ENCODE measurements around the gene PFDN5. TPM values are rescaled to one million over a fixed set of nuclear protein-coding genes. Genes with fewer than 3 reads are reported as not detected.

The PFDN5 gene
- total and polyA plus RNA-seq, 4 donors = 118 to 245 (median 206) TPM

DNA sequence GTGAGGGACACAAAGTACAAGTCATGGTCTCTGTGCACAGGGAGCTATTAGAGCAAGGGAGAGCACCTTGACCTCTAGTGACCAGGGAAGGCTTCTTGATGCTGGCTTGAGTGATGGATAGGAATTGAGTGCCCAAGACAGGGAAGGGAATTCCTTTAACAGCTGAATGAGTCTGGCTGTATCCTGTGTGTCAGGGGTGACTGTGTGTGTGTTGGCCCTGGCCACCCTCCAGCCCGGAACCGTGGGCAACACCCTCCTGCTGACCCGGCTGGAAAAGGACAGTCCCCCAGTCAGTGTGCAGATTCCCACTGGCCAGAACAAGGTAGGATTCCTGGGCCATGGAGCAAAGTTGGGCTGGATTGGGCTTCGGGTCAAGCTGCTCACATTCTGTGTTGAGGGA, 5.5 kb upstream of the PFDN5 start (continued):
- TF ChIP-seq, protein P1, sequence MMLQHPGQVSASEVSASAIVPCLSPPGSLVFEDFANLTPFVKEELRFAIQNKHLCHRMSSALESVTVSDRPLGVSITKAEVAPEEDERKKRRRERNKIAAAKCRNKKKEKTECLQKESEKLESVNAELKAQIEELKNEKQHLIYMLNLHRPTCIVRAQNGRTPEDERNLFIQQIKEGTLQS (IDR thresholded peaks at IDR 0.05) = no peak

DNA sequence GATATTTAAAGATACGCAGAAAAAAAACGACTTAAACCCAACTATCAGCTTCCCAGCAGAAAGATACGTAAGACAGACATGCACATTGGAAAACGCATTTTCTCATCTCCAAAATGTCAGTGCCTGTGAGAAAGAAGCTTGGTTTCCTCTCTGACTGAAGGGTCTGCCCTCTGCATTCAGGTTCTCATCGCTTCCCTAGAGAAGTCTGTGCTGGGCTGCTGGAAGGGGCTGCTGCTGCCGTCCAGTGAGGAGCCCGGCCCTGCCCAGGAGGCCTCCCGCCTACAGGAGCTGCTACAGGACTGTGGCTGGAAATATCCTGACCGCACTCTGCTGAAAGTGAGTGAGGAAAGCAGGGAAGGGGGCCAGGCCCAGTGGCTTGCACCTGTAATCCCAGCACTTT, 4.7 kb upstream of the PFDN5 start:
- no peak for DNase-seq (ENCODE audit: low spot score)
- Histone ChIP-seq H3K9ac (ENCODE audit: low read depth in 1 of 2, low read length in 2 of 2) (no peak overlapping the region), H3K27me3 (ENCODE audit: control insufficient read depth in 4 of 4, insufficient read depth in 4 of 4, low read length in 3 of 4) (no peaks in the 10 kb centered on the region), H3K4me3 (ENCODE audit: low read depth in 1 of 3, low read length in 3 of 3) (no peak overlapping the region), H3K9me3 (ENCODE audit: control insufficient read depth in 4 of 4, low read length in 3 of 4) (no peaks in the 10 kb centered on the region), H3K4me1 (ENCODE audit: control insufficient read depth in 4 of 4, insufficient read depth in 4 of 4, low read length in 3 of 4) (peaks cover 0 to 6% (median 2%) of the 10 kb centered on the region in 4 donors), H3K27ac (ENCODE audit: low read depth in 1 of 2, low read length in 2 of 2) (no peak overlapping the region), H3K36me3 (ENCODE audit: control insufficient read depth in 4 of 4, insufficient read depth in 3 of 4, low read depth in 1 of 4, low read length in 3 of 4) (peaks cover 0 to 8% (median 4%) of the 10 kb centered on the region in 4 donors)
- TF ChIP-seq, protein P2, sequence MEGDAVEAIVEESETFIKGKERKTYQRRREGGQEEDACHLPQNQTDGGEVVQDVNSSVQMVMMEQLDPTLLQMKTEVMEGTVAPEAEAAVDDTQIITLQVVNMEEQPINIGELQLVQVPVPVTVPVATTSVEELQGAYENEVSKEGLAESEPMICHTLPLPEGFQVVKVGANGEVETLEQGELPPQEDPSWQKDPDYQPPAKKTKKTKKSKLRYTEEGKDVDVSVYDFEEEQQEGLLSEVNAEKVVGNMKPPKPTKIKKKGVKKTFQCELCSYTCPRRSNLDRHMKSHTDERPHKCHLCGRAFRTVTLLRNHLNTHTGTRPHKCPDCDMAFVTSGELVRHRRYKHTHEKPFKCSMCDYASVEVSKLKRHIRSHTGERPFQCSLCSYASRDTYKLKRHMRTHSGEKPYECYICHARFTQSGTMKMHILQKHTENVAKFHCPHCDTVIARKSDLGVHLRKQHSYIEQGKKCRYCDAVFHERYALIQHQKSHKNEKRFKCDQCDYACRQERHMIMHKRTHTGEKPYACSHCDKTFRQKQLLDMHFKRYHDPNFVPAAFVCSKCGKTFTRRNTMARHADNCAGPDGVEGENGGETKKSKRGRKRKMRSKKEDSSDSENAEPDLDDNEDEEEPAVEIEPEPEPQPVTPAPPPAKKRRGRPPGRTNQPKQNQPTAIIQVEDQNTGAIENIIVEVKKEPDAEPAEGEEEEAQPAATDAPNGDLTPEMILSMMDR (IDR thresholded peaks at IDR 0.05; ENCODE audit: low read depth, low read length, missing input control) = no peak
- TF ChIP-seq, protein P3, sequence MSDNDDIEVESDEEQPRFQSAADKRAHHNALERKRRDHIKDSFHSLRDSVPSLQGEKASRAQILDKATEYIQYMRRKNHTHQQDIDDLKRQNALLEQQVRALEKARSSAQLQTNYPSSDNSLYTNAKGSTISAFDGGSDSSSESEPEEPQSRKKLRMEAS (IDR thresholded peaks at IDR 0.05) = no peak
- TF ChIP-seq TAF1 (conservative IDR thresholded peaks at IDR 0.05) = no peak
- TF ChIP-seq FOXA1 (IDR thresholded peaks at IDR 0.05) = no peak
- TF ChIP-seq HNF4G (IDR thresholded peaks at IDR 0.05) = no peak
- TF ChIP-seq SP1 (IDR thresholded peaks at IDR 0.05) = no peak
- no peak for TF ChIP-seq RXRA (IDR thresholded peaks at IDR 0.05)
- TF ChIP-seq NR2F2 (IDR thresholded peaks at IDR 0.05) = no peak
- TF ChIP-seq YY1 (IDR thresholded peaks at IDR 0.05) = no peak
- TF ChIP-seq GABPA (IDR thresholded peaks at IDR 0.05 in 1 of 2, conservative IDR thresholded peaks at IDR 0.05 in 1 of 2) = no peak
- TF ChIP-seq, protein P1 (IDR thresholded peaks at IDR 0.05) = no peak
- TF ChIP-seq, protein P4, sequence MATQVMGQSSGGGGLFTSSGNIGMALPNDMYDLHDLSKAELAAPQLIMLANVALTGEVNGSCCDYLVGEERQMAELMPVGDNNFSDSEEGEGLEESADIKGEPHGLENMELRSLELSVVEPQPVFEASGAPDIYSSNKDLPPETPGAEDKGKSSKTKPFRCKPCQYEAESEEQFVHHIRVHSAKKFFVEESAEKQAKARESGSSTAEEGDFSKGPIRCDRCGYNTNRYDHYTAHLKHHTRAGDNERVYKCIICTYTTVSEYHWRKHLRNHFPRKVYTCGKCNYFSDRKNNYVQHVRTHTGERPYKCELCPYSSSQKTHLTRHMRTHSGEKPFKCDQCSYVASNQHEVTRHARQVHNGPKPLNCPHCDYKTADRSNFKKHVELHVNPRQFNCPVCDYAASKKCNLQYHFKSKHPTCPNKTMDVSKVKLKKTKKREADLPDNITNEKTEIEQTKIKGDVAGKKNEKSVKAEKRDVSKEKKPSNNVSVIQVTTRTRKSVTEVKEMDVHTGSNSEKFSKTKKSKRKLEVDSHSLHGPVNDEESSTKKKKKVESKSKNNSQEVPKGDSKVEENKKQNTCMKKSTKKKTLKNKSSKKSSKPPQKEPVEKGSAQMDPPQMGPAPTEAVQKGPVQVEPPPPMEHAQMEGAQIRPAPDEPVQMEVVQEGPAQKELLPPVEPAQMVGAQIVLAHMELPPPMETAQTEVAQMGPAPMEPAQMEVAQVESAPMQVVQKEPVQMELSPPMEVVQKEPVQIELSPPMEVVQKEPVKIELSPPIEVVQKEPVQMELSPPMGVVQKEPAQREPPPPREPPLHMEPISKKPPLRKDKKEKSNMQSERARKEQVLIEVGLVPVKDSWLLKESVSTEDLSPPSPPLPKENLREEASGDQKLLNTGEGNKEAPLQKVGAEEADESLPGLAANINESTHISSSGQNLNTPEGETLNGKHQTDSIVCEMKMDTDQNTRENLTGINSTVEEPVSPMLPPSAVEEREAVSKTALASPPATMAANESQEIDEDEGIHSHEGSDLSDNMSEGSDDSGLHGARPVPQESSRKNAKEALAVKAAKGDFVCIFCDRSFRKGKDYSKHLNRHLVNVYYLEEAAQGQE (IDR thresholded peaks at IDR 0.05) = no peak
- 95% methylated on average over 9 of the region's 9 CpGs for WGBS

DNA sequence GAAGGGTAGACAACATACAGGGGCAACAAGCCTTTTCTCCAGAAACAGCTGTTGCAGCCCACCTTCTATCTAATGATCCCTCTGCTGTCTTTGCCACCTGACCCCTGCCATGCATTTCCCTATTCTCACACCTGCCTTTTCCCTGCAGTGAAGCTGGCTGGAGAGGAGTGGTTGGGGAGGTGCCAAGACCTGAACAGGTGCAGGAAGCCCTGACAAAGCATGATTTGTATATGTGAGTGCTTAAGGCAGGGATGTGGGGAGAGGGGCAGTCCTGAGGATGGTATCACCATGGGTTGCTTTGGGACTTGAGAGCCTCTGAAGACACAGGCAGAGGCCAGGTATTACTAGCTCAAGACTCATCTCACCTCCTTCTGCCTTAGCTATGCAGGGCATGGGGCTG, 2.9 kb upstream of the PFDN5 start:
- Histone ChIP-seq H3K27me3 (ENCODE audit: control insufficient read depth in 4 of 4, insufficient read depth in 4 of 4, low read length in 3 of 4) (no peaks in the 10 kb centered on the region), H3K4me1 (ENCODE audit: control insufficient read depth in 4 of 4, insufficient read depth in 4 of 4, low read length in 3 of 4) (peaks cover 4 to 16% (median 12%) of the 10 kb centered on the region in 4 donors), H3K27ac (ENCODE audit: low read depth in 1 of 2, low read length in 2 of 2) (no peak overlapping the region), H3K9me3 (ENCODE audit: control insufficient read depth in 4 of 4, low read length in 3 of 4) (no peaks in the 10 kb centered on the region), H3K4me3 (ENCODE audit: low read depth in 1 of 3, low read length in 3 of 3) (no peak overlapping the region), H3K36me3 (ENCODE audit: control insufficient read depth in 4 of 4, insufficient read depth in 3 of 4, low read depth in 1 of 4, low read length in 3 of 4) (peaks cover 0 to 8% (median 2%) of the 10 kb centered on the region in 4 donors), H3K9ac (ENCODE audit: low read depth in 1 of 2, low read length in 2 of 2) (no peak overlapping the region)
- TF ChIP-seq YY1 (IDR thresholded peaks at IDR 0.05) = no peak
- no peak for DNase-seq (ENCODE audit: low spot score)

Measured in liver (tissue), 9 donors.